IMR-90 (cell line): ENCODE measurements around the gene RBM8A. TPM values are rescaled to one million over a fixed set of nuclear protein-coding genes. Genes with fewer than 3 reads are reported as not detected.

Source experiments
- ATAC-seq: fragments of 200-7000 bp; cut with Tn5 transposase; 2 replicates; pipeline ENCODE4 v1.9.1; 2020; ENCODE audit warnings: low read depth, mild to moderate bottlenecking, moderate library complexity
- BruUV-seq: library from RNA; stranded (reverse); fragments of 400-500 nt; replicated peaks from 2 replicates; lab custom pipeline; 2021; lab: Mats Ljungman, UMichigan
- CTCF ChIA-PET: fragments of 300-600 bp; formaldehyde crosslinking; extraction: SDS; loops from one replicate; lab custom pipeline; 2021; ENCODE audit warnings: antibody characterized with exemption; lab: Yijun Ruan, JAX
- POLR2A ChIA-PET: fragments of 300-600 bp; sonication (Branson Sonifier 250); formaldehyde crosslinking; loops from one replicate; lab custom pipeline; 2022; ENCODE audit warnings: antibody characterized with exemption; ENCODE audit not compliant: unreplicated experiment; lab: Charles Lee
- DNase-seq: peaks from one replicate; pipeline ENCODE4 v3.0.0; 2013
- H2AFZ ChIP-seq: replicated peaks from 2 replicates; pipeline ENCODE3; 2013; ENCODE audit warnings: low read length, mild to moderate bottlenecking; ENCODE audit not compliant: poor library complexity
- H2AK5ac ChIP-seq: 2 replicates; pipeline ENCODE4 v1.6.1; 2013; ENCODE audit warnings: low read depth, low read length, inconsistent platforms
- H2AK9ac ChIP-seq: replicated peaks from 2 replicates; pipeline ENCODE3; 2013; ENCODE audit warnings: mild to moderate bottlenecking, low read depth, low read length, moderate library complexity; ENCODE audit not compliant: poor library complexity
- H2BK120ac ChIP-seq: 2 replicates; pipeline ENCODE4 v1.6.1; 2013; ENCODE audit warnings: low read depth, low read length, inconsistent platforms
- H2BK15ac ChIP-seq: 3 replicates; pipeline ENCODE4 v1.6.1; 2013; ENCODE audit warnings: low read depth, low read length, inconsistent platforms
- H2BK20ac ChIP-seq: 2 replicates; pipeline ENCODE4 v1.6.1; 2013; ENCODE audit warnings: low read depth, mild to moderate bottlenecking, inconsistent platforms, low read length, moderate library complexity
- H2BK5ac ChIP-seq: 2 replicates; pipeline ENCODE4 v1.6.1; 2013; ENCODE audit warnings: mild to moderate bottlenecking, low read depth, low read length, inconsistent platforms; ENCODE audit not compliant: poor library complexity, severe bottlenecking
- H3K14ac ChIP-seq: replicated peaks from 2 replicates; pipeline ENCODE4 v1.6.1; 2013; ENCODE audit warnings: low read depth, low read length, inconsistent platforms
- H3K18ac ChIP-seq: 2 replicates; pipeline ENCODE4 v1.6.1; 2013; ENCODE audit warnings: low read depth, low read length, control low read depth
- H3K23ac ChIP-seq: 2 replicates; pipeline ENCODE4 v1.6.1; 2013; ENCODE audit warnings: low read depth, low read length, inconsistent platforms
- H3K27ac ChIP-seq: 2 replicates; pipeline ENCODE4 v1.5.1; 2013; ENCODE audit warnings: mild to moderate bottlenecking, control low read depth, low read length; ENCODE audit not compliant: insufficient read depth
- H3K27me3 ChIP-seq: 2 replicates; pipeline ENCODE4 v1.6.1; 2013; ENCODE audit warnings: low read length; ENCODE audit not compliant: control insufficient read depth, insufficient read depth
- H3K36me3 ChIP-seq: 2 replicates; pipeline ENCODE4 v1.6.1; 2013; ENCODE audit warnings: low read length, mixed read lengths; ENCODE audit not compliant: control insufficient read depth, insufficient read depth
- H3K4ac ChIP-seq: 2 replicates; pipeline ENCODE4 v1.6.1; 2013; ENCODE audit warnings: low read depth, low read length, inconsistent platforms
- H3K4me1 ChIP-seq: 2 replicates; pipeline ENCODE4 v1.6.1; 2013; ENCODE audit warnings: low read length, mixed read lengths; ENCODE audit not compliant: control insufficient read depth, insufficient read depth
- H3K4me2 ChIP-seq: 2 replicates; pipeline ENCODE4 v1.6.1; 2013; ENCODE audit warnings: low read depth, mild to moderate bottlenecking, control low read depth, low read length, moderate library complexity
- H3K4me3 ChIP-seq: 2 replicates; pipeline ENCODE4 v1.5.1; 2013; ENCODE audit warnings: low read depth, mild to moderate bottlenecking, control low read depth, low read length, moderate library complexity; ENCODE audit not compliant: insufficient read depth
- H3K56ac ChIP-seq: 2 replicates; pipeline ENCODE4 v1.6.1; 2013; ENCODE audit warnings: low read length, inconsistent platforms; ENCODE audit not compliant: insufficient read depth; ENCODE audit errors: extremely low read depth
- H3K79me1 ChIP-seq, 2 experiments: 2 replicates each; pipeline ENCODE4 v1.6.1; 2013; ENCODE audit warnings: low read length in 2 of 2, inconsistent platforms in 1 of 2, low read depth in 1 of 2
- H3K9ac ChIP-seq: 2 replicates; pipeline ENCODE4 v1.6.1; 2013; ENCODE audit warnings: low read depth, low read length, control low read depth
- H3K9me1 ChIP-seq: 2 replicates; pipeline ENCODE4 v1.6.1; 2013; ENCODE audit warnings: low read length, inconsistent platforms; ENCODE audit not compliant: insufficient read depth
- H3K9me3 ChIP-seq: 2 replicates; pipeline ENCODE4 v1.6.1; 2013; ENCODE audit warnings: low read length; ENCODE audit not compliant: control insufficient read depth, insufficient read depth
- H4K20me1 ChIP-seq: 2 replicates; pipeline ENCODE4 v1.6.1; 2013; ENCODE audit warnings: low read length, inconsistent platforms; ENCODE audit not compliant: insufficient read depth
- H4K5ac ChIP-seq: 2 replicates; pipeline ENCODE4 v1.6.1; 2013; ENCODE audit warnings: mild to moderate bottlenecking, low read depth, low read length, control low read depth
- H4K8ac ChIP-seq, 2 experiments: 2 replicates each; pipeline ENCODE4 v1.6.1; 2013; ENCODE audit warnings: low read depth in 2 of 2, low read length in 2 of 2, control low read depth in 1 of 2, inconsistent platforms in 1 of 2
- H4K91ac ChIP-seq: 2 replicates; pipeline ENCODE4 v1.6.1; 2013; ENCODE audit warnings: low read depth, low read length, inconsistent platforms; ENCODE audit not compliant: insufficient read depth
- BHLHE40 ChIP-seq: fragments of 150-350 bp; IDR thresholded peaks from 2 replicates; pipeline ENCODE4 v1.6.1; 2016; ENCODE audit warnings: mild to moderate bottlenecking, low read depth, low read length
- FOS ChIP-seq: fragments of 150-350 bp; IDR thresholded peaks from 2 replicates; pipeline ENCODE4 v1.6.1; 2016; ENCODE audit warnings: low read depth, low read length
- MAZ ChIP-seq: IDR thresholded peaks from 2 replicates; pipeline ENCODE4 v1.6.1; 2012; ENCODE audit warnings: low read depth, mild to moderate bottlenecking, low read length, improper control_type of control experiment, moderate library complexity, borderline replicate concordance
- WGBS, 2 experiments: methylation state at CpG; one replicate each; pipeline versions ENCODE4 v1.1.5 to v1.1.7; 2013; ENCODE audit warnings: missing lambda C conversion rate in 2 of 2; ENCODE audit not compliant: insufficient read length in 1 of 2; ENCODE audit errors: extremely low coverage in 2 of 2; 5-methylcytosine and 5-hydroxymethylcytosine counted together
- dilution Hi-C: fragments of 300-500 bp; cut with HindIII; formaldehyde crosslinking; loops from one replicate; pipeline ENCODE4 v1.14.3; 2018; ENCODE audit warnings: low sequenced_read_pairs; ENCODE audit not compliant: unreplicated experiment
- in situ Hi-C: fragments of 300-500 bp; cut with MboI; formaldehyde crosslinking; loops from 3 replicates; pipeline ENCODE4 v1.14.3; 2019; ENCODE audit warnings: low sequenced_read_pairs, inconsistent platforms, mixed read lengths
- intact Hi-C: fragments of 100-400 bp; cut with micrococcal nuclease; formaldehyde crosslinking; loops from 2 replicates; pipeline ENCODE4 v1.10.0; 2022
- polyA plus RNA-seq, 3 experiments: library from polyadenylated mRNA; depleted of rRNA; stranded (reverse); fragments of >200 nt; gene quantifications; 2 replicates each; pipeline ENCODE4 v1.2.3, GENCODE V29; 2012; ENCODE audit warnings: low replicate concordance in 1 of 3
- total RNA-seq: library from RNA; depleted of rRNA; stranded (reverse); fragments of >200 nt; gene quantifications from 2 replicates; pipeline ENCODE4 v1.2.3, GENCODE V29; 2012

The RBM8A gene
- total and polyA plus RNA-seq, 2 of the 4 experiments (the other 2 are of a cell fraction): 94.1 to 251 TPM

DNA sequence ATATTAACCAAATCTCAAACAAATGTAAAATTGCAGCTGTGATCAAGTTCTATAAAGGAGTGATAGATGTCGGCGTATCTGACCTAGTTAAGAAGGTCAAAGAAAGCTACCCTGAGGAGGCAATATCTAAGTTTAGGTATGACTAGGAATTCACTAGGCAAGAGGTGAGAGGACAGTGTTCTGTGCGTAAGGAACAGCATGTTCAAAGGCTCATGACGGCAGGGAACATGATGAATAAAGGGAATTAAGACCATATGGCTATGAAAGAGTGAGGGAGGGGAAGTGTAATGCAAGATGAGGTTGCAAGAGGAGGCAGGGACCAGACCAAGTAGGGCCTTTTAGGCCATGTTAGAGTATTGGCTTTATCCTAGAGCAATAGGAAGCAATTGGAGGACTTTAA is 21.9 kb upstream of the RBM8A start:
- Histone ChIP-seq H2AFZ (no peak overlapping the region), H3K36me3 (peaks cover 14% of the 10 kb centered on the region), H3K9me3 (no peaks in the 10 kb centered on the region), H2BK120ac (no peak overlapping the region), H2BK5ac (no peak overlapping the region), H3K14ac (no peak overlapping the region), H2AK9ac (no peak overlapping the region), H3K23ac (no peak overlapping the region), H3K4me3 (no peak overlapping the region), H4K91ac (no peak overlapping the region), H3K9ac (no peak overlapping the region), H3K18ac (no peak overlapping the region), H3K9me1 (peaks cover 7% of the 10 kb centered on the region), H4K20me1 (peaks cover 9% of the 10 kb centered on the region; the same call in 1 of the 2 replicates), H2AK5ac (no peak overlapping the region), H2BK15ac (no peak overlapping the region), H3K56ac (no peak overlapping the region), H4K5ac (no peak overlapping the region), H2BK20ac (no peak overlapping the region), H3K27me3 (no peaks in the 10 kb centered on the region), H3K4ac (no peak overlapping the region), H3K4me2 (no peak overlapping the region), H4K8ac (no peak overlapping the region), H3K79me1 (peaks cover 27 to 64% of the 10 kb centered on the region in 2 experiments), H3K4me1 (no peaks in the 10 kb centered on the region), H3K27ac (no peak overlapping the region)
- dilution Hi-C loops (no loop called here), intact Hi-C loops (no loop called here), in situ Hi-C loops (no loop called here)
- CTCF ChIA-PET: no interaction called here
- POLR2A ChIA-PET: no interaction called here
- DNase-seq (no peak), ATAC-seq (no peak)
- WGBS, 2 experiments: 94% methylated on average over 2 of the region's 4 CpGs; no CpG with 5 or more reads in 1 of the 2 experiments
- TF ChIP-seq FOS (no peak), BHLHE40 (no peak), MAZ (no peak)
- no TSS peak for BruUV-seq
